Retinal pigment epithelial cell (primary cell): ENCODE results near the gene NOTCH1.
A peak's percentile ranks its signal among the peaks of the same experiment; 100 is the strongest.

Experiments used
- DNase-seq: peaks from one replicate; pipeline ENCODE4 v3.0.0-alpha.2; 2010; ENCODE audit warnings: low read depth
- H3K4me3 ChIP-seq: 2 replicates; pipeline ENCODE4 v1.5.1; 2011; ENCODE audit warnings: mild to moderate bottlenecking, low read length, control low read depth, moderate library complexity
- CTCF ChIP-seq: conservative IDR thresholded peaks from 2 replicates; pipeline ENCODE4 v1.5.1; 2011; ENCODE audit warnings: low read depth, low read length, control low read depth, inconsistent platforms

NOTCH1 gene

GRCh38 chr9:136545965-136546696 lies at the start of gene NOTCH1:
TSS of gene NOTCH1 (minus strand) at chr9:136546048. CDS start at chr9:136545786, 262 bp downstream.
- no peak for TF ChIP-seq CTCF
- peak within 1 kb of the TSS; percentile 72 for H3K4me3 ChIP-seq
- peak; percentile 71 for DNase-seq

- H3K4me3 ChIP-seq: no peak overlapping the region
- DNase-seq: no peak
- no peak for TF ChIP-seq CTCF
Observed at GRCh38 chr9:136594492-136594891, 48.6 kb upstream of the NOTCH1 start.

GRCh38 chr9:136593581-136593980 lies 47.7 kb upstream of the NOTCH1 start:
- DNase-seq: no peak
- H3K4me3 ChIP-seq: no peak overlapping the region
- TF ChIP-seq CTCF: no peak

GRCh38 chr9:136592666-136593065 lies 46.8 kb upstream of the NOTCH1 start:
- no peak overlapping the region for H3K4me3 ChIP-seq
- no peak for DNase-seq
- TF ChIP-seq CTCF: no peak

GRCh38 chr9:136590821-136591752 lies 45.2 kb upstream of the NOTCH1 start:
- no peak for DNase-seq
- H3K4me3 ChIP-seq: no peak overlapping the region
- no peak for TF ChIP-seq CTCF

- H3K4me3 ChIP-seq: no peak overlapping the region
- TF ChIP-seq CTCF: no peak
- no peak for DNase-seq
Observed at GRCh38 chr9:136589766-136590763, 44.2 kb upstream of the NOTCH1 start.
